Measurements from ENCODE around the gene PDE10A.

- TF ChIP-seq GATA2 (IDR thresholded peaks at IDR 0.05; ENCODE audit: low read depth, low read length), result no peak
- TF ChIP-seq GATA3 (IDR thresholded peaks at IDR 0.05; ENCODE audit: low read depth, low read length), result no peak
Observed at GRCh38 chr6:165660857-165661663, 2.0 kb downstream of the PDE10A start.

Data from SH-SY5Y (cell line).